SK-N-MC (cell line): ENCODE data around the gene TCERG1L.

Source experiments
- EZH2 ChIP-seq: fragments of 200-600 bp; sonication (generic); IDR thresholded peaks from one replicate; pipeline ENCODE4 v1.6.1; 2017; ENCODE audit warnings: antibody characterized with exemption
- FOXP2 ChIP-seq: optimal IDR thresholded peaks from 2 replicates; pipeline ENCODE3; 2011; ENCODE audit warnings: mild to moderate bottlenecking, moderate library complexity; ENCODE audit not compliant: insufficient read depth; ENCODE audit errors: extremely low read length, control extremely low read depth
- POLR2AphosphoS5 ChIP-seq: IDR thresholded peaks from 2 replicates; pipeline ENCODE4 v1.6.1; 2012; ENCODE audit warnings: mild to moderate bottlenecking, low read depth, low read length, borderline replicate concordance

DNA sequence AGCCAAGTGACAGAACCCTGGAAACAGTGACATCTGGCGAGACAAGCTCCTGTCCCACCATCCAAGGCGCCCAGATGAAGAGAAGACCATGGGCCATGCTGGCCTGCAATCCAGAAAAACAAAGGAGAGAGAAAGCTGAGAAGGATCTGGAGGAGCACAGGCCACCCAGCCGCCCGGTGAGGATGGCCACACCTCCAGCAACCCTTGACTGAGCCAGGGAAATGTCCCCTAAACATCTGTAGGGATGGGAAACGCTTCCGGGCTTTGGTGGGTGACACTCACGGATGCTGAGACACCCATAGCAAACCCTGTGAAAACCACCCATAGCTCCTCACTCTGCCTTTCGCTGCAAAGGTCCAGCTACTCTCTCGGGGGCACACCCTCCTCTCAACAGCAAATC, 32.0 kb downstream of the TCERG1L start:
- no peak for TF ChIP-seq POLR2AphosphoS5
- TF ChIP-seq EZH2: no peak
- TF ChIP-seq FOXP2: no peak
